Measurements from ENCODE around the gene HRH1.

Gene HRH1

DNA sequence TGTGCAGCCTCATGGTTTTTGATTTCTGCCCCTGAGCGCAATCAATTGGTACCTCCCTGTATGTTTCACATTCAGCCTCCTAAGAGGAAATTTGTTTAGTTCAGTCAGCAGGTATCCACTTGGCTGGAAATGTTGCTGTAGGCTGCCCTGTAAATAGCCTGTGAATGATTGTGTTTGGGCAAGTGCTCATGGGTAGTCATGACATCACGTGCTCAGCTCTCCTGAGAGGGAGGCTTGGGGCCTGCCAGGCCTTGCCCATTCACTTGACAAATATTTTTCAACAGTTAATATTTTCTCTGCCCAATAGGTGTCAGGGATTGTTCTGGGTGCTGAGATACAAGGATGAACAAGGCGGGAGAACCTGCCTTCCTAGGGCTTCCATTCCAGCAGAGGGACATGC is 13.3 kb downstream of the HRH1 start:
- no peak overlapping the region for H3K27ac ChIP-seq
- TF ChIP-seq ZFX (IDR thresholded peaks at IDR 0.05; ENCODE audit: borderline replicate concordance), result no peak
- TF ChIP-seq, protein P1, sequence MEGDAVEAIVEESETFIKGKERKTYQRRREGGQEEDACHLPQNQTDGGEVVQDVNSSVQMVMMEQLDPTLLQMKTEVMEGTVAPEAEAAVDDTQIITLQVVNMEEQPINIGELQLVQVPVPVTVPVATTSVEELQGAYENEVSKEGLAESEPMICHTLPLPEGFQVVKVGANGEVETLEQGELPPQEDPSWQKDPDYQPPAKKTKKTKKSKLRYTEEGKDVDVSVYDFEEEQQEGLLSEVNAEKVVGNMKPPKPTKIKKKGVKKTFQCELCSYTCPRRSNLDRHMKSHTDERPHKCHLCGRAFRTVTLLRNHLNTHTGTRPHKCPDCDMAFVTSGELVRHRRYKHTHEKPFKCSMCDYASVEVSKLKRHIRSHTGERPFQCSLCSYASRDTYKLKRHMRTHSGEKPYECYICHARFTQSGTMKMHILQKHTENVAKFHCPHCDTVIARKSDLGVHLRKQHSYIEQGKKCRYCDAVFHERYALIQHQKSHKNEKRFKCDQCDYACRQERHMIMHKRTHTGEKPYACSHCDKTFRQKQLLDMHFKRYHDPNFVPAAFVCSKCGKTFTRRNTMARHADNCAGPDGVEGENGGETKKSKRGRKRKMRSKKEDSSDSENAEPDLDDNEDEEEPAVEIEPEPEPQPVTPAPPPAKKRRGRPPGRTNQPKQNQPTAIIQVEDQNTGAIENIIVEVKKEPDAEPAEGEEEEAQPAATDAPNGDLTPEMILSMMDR (IDR thresholded peaks at IDR 0.05), result no peak

DNA sequence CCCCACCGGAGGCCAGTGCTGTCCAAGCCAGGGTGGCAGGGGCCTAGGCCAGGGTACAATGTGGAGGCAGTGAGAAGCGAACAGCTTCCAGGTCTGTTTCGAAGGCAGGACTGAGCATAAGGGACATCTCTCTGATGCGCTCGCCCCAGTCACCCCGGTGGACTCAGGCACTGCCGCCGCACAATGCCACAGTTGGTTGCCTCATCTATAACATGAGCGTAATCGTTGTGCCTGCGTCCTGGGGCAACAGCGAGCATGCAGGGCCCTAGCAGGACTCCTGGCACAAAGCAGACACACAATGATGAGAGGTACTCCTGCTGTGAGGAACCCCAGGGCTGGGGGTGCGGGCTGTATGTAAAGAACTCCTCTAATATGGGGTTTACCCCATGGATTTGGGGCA is 14.1 kb downstream of the HRH1 start:
- TF ChIP-seq ZFX (IDR thresholded peaks at IDR 0.05; ENCODE audit: borderline replicate concordance), result no peak
- TF ChIP-seq, protein P1 (IDR thresholded peaks at IDR 0.05), result no peak
- no peak overlapping the region for H3K27ac ChIP-seq

DNA sequence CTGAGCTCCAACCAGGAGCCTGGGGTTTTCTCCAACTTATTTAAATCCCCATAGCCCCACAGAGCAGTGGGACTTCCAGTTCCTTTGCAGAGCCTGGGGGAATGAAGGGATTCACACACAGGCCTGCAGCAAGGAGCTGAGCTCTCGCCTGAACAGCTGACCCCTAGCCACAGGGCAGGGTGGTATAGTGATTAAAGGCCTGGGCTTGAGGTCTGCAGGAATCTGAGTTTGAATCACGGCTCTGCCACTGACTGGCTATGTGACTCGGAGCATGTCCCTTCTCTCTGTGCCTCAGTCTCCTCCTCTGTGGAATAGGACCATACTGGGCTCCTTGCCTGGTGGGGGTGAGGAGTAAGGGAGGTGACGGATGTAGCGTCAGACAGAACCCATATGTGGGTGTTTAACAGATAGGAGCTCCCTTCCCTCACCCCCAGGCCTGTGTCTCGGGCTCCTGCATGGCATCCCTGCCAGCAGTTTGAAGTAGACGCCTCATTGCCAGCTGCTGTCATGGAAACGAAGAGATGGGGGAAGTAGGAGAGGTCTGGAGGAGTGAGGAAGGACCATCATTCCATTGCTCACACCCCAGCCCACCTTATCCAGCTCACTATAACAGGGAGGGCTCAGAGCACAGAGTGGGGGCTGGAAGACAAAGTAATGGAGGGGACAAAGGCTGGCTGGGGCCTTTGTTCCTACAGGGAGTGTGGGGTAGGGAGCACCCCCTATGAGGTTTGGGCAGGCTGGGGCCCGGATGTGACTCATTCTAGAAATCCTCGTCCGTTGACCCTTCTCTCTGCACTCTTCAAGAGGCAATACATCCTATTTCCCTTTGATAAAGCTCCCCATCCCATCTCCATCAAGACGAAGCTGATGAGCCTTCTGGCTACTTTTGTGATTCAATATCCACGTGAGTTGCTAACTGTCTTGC is 14.8 kb downstream of the HRH1 start:
- TF ChIP-seq ZFX (IDR thresholded peaks at IDR 0.05; ENCODE audit: borderline replicate concordance), result no peak
- TF ChIP-seq, protein P1 (IDR thresholded peaks at IDR 0.05), result no peak
- no peak overlapping the region for H3K27ac ChIP-seq

DNA sequence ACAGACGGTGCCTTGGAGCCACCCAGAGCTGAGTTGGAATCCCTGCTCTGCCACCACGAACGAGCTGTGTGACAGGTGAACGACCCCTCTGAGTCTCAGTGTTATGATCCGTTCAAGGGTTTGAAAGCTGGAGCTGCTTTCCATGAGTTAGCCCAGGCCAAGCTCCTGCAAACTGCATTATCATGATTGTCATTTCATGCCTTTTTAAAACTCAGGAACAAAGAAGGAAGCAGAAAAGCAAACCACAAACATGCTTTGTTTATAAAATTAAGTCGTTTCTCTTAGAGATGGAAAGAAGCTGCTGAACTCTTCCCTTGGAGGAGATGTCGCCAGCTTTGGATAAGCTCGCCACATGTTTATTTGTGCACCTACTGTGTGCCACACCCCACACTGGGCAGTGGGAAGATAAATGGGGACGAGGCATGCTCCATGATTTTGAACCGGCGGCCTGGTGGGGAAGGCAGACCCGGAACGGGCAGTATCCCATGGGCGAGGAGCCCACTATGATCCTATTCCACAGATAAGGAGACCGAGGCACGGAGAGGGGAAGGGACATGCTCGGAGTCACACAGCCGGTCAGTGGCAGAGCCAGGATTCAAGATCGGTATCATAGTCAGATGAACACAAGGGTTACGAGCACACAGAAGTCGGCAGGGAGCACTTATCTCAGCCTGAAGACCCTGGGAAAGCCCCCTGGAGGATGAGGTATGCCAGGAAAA is 15.9 kb downstream of the HRH1 start:
- H3K27ac ChIP-seq, result no peak overlapping the region
- TF ChIP-seq ZFX (IDR thresholded peaks at IDR 0.05; ENCODE audit: borderline replicate concordance), result no peak
- TF ChIP-seq, protein P1 (IDR thresholded peaks at IDR 0.05), result no peak

DNA sequence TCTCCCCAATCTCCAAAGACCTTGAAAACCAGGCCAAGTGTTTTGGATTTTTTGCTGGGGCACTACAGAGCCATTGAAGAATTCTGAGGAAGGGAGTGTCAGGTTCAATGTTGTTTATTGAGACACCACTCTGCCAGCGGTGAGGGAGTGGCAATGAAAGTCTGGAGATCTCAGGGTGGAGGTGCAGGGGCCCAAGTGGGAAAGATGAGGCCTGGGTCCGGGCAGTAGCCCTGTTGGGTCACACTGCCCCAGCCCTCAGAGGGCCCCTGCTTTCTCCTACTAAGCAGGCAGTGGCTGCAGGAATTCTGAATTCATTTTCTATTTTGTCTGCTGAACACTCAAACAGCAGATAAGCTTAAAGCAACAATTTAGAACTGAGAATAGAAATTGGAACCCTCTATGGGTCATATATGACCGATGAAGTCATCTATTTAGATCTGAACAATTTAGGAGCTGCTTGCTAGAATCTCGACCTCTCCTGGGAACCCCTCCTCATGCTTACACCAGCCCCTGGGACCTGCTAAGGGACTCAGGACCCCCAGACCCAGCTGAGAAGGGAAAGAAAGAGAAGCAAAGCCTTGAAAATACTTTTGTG is 17.9 kb downstream of the HRH1 start:
- H3K27ac ChIP-seq, result no peak overlapping the region
- TF ChIP-seq ZFX (IDR thresholded peaks at IDR 0.05; ENCODE audit: borderline replicate concordance), result no peak
- TF ChIP-seq, protein P1 (IDR thresholded peaks at IDR 0.05), result no peak

DNA sequence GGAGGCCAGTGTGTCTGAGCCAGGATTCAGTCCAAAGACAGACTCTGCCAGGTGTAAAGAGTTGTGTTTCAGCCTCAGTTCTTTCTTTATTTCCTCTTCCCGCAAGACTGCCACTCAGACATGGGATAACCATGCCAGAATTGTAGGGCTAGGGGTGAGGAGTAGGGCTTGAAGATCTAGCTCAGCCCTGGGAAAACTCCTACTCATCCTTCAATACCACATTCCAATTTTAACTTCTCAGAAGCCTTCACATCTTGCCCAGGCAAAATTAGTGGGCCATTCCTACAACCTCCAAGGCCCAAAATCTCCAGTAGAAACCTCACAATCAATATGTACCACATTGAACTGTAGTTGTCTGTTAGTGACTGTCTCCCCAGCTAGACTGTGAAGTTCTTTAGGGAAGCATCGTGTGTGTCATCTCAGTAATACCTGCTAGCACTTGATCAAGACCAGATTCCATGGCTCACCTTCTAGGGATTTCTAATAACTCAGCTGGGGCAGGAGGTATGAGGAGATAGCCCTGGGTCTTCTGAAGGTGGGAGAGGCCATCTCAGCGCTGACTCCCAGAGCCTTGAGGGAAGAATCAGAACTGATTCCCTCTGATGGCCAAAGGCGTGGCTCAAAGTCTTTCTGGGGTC is 19.7 kb downstream of the HRH1 start:
- no peak overlapping the region for H3K27ac ChIP-seq
- TF ChIP-seq ZFX (IDR thresholded peaks at IDR 0.05; ENCODE audit: borderline replicate concordance), result no peak
- TF ChIP-seq, protein P1 (IDR thresholded peaks at IDR 0.05), result no peak
